GM12873 (cell line): ENCODE data around the gene ZNF839.
A peak's percentile ranks its signal among the peaks of the same experiment; 100 is the strongest.

ENCODE experiments used
- CTCF ChIP-seq: IDR thresholded peaks from 2 replicates; pipeline ENCODE4 v1.5.1; 2012; ENCODE audit warnings: low read depth, mild to moderate bottlenecking, moderate library complexity, low read length, control low read depth; ENCODE audit not compliant: insufficient read depth; ENCODE audit errors: missing control alignments

The ZNF839 gene

DNA sequence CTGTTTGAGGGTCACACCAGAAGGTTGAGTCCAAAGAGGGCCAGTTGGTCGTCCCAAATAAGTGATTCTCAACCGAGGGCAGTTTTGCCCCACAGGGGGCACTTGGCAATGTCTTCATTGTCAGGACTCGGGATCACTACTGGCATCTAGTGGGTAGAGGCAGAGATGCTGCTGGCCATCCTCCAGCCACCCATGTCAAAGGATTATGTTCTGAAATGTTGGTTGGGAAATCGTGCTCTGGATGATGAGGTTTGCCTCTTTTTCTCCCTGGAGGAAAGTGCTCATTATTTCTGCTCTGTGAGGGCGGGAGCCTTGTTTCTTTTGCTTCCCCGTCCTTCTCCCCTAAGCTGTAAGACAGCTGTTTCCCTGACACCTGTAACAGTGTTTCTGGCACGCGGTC is 3.6 kb downstream of the ZNF839 start:
- TF ChIP-seq CTCF: peak; percentile 64

DNA sequence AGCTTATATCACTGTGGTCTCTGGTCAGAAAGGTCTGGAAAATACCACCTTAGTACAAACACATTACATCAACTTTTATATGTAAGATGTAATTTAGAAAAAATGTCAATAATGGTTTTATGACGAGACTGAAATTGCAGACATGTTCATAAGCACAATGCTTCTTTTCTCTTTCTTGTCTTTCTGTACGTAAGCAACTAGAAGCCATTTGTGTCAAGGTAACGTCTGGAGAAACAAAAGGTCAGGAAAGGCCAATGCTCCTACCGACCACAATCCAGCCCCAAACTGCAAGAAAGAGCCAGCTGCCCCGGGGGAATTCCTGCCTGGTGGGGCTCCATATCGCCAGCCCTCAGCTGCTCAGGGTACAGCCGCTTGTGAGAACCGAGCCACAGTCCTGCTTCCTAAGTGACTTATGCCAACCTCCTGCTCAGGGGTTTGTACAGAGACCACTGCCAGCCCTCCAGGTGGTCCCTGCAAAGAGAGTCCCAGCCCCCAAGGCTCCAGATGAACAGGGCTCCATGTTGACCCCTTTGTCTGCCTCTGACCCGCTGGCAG is 6.3 kb downstream of the ZNF839 start:
- no peak for TF ChIP-seq CTCF

- TF ChIP-seq CTCF: no peak
Observed at GRCh38 chr14:102326583-102326982, 7.0 kb downstream of the ZNF839 start.

DNA sequence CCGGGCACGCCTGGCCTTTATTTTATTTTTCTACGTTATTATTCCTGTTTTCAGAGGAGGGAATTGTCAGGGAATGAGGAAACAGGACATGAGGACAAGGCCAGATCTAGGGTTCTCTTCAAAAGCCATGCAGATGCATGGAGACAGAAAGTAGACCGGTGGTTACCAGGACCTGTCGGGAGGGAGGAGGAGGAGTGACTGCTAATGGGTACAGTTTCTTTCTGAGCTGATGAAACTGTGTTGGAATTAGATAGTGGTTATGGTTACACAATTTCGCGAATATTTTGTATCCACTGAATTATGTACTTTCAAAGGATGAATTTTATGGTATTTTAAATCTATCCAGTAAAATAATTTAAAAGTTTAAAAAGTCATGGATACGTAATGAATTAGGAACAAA is 11.3 kb downstream of the ZNF839 start:
- no peak for TF ChIP-seq CTCF

- no peak for TF ChIP-seq CTCF
Observed at GRCh38 chr14:102333390-102333789, 13.8 kb downstream of the ZNF839 start.

DNA sequence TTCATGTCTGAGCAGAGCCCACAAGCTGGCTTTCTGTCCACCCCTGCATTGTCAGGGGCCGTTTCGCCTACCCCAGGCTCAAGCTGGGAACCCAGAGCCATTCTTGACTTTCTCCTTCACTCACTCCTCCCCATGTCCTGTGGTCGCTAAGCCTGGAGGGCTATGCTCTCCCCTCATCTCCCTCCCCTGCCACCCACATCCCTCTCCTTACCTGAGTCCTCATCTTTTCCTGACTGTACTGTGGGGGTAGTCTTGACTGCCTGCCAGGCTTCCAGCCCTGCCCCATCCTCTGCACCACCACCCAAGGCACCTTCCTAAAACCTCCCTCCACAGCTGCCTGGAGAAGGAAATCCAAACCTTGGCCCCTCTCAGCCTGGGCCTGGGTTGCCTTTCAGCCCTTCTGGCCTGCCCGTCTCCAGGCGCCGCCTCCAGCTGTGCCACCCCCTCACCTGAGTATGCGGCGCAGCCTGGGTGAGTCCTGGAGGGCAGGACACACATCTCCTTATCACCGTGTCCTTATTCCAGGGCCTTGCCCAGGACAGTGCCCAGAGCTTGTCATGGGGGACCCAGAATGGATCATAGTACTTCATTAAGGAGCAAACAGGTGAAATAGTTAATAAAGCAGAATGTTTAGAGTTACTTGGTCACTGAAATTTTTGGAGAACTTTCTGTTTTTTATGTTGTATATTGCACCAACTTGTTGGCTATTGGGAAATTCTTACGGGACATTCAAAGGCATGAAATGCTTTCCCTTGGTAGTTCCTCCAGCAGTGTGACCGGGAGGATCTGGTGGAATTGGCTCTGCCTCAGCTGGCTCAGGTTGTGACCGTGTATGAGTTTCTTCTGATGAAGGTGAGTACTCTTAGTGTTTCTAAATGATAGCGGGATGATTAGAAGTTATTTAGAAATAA is 14.5 kb downstream of the ZNF839 start:
- no peak for TF ChIP-seq CTCF

DNA sequence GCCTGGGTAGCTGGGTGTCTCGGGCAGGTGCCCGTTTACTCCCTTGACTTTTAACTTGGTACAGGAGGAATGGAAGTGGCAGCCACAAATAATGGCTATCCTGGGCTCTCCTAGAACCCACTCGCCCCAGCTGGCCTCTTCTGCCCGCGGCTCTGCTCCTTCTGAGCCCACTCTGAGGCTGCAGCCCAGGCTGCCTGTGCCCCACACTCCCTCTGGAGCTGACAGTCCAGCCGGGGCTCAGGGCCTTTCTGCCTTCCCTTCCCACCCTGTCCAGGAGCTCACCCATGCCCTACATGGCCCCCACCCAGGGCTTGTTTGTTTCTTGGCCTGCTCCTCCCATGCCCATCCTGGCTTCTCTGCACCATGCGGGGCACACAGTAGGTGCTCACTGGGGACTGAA is 15.6 kb downstream of the ZNF839 start:
- TF ChIP-seq CTCF: no peak
